GM12874 (cell line): ENCODE measurements around the gene WDFY4.

ENCODE experiments used
- TF ChIP-seq, protein P1 (sequence below): IDR thresholded peaks from 2 replicates; pipeline ENCODE4 v1.5.1; 2011; ENCODE audit warnings: low read depth, mild to moderate bottlenecking, control low read depth, low read length, moderate library complexity; ENCODE audit not compliant: insufficient read depth

The WDFY4 gene

DNA sequence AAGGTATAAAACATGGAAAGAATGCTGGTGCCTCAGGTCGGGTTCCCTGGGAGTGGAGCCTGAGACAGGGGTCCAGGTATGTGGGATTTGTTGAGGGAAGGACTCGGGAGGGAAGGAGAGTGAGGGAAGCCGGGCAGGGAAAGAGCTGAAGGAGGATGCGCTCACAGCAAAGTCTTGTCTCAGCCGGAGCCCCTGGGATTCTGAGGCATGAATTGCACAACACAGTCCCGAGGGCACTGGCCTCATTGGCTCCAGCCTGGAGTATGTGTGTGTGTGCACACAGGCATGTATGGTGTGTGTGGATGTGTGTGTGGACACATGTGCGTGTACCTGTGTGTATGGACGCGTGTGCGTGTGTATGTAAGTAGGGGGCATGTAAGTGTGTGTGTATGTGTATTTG lies 87.4 kb downstream of the WDFY4 start:
- TF ChIP-seq, protein P1, sequence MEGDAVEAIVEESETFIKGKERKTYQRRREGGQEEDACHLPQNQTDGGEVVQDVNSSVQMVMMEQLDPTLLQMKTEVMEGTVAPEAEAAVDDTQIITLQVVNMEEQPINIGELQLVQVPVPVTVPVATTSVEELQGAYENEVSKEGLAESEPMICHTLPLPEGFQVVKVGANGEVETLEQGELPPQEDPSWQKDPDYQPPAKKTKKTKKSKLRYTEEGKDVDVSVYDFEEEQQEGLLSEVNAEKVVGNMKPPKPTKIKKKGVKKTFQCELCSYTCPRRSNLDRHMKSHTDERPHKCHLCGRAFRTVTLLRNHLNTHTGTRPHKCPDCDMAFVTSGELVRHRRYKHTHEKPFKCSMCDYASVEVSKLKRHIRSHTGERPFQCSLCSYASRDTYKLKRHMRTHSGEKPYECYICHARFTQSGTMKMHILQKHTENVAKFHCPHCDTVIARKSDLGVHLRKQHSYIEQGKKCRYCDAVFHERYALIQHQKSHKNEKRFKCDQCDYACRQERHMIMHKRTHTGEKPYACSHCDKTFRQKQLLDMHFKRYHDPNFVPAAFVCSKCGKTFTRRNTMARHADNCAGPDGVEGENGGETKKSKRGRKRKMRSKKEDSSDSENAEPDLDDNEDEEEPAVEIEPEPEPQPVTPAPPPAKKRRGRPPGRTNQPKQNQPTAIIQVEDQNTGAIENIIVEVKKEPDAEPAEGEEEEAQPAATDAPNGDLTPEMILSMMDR = no peak

DNA sequence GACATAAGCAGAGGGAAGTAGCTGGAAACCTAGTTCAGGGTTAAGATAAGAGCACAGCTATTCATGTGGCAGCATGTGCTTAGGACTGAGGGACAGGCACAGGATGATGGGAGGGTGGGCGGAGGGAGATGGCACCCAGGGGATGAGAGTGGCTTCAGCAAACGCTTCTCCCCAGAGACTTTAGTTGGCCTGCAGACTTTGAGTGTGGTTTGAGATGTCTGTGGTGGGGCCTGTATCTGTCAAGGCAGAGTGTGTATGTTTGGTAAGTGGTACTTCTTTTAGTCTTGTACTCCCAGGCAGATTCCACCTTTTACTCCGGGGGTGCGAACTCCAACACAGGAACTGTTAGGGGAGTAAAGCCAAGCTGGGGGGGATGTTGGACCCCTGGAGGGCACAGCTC lies 88.9 kb downstream of the WDFY4 start:
- TF ChIP-seq, protein P1 = no peak

DNA sequence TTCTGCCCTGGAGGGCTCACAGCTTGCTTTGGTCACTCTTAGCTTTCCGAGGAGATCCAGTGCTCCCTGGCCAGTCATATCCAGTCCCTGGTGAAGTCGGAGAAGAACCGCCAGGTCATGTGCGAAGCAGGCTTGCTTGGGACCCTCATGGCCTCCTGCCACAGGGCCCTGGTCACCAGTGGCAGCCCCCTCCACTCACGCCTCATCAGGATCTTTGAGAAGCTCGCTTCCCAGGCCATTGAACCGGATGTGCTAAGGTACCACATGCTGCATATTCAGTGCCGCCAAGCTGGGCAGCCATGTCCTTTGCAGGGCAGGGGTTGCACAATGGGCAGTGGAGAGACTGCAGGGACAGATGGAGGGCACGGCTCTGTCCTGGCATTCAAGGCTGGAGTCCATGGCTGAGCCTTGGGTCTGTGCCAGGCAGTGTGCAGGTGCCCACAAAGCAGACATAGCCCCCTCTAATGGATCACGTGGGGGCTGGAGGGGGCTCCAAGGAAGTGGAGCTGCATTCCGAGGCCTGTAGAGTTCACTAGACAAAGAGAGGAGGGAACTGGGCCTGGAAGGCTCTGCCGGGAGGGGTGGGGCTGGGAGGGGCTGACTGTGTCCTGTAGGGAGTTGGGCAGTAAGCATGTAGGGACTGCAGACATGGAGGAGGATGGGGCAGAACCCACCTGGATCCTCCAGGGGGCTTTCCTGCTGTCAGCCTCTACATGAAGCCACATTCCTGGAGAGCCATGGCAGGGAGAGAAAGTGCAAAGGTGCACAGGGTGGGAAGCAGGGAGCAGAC lies 89.9 kb downstream of the WDFY4 start:
- TF ChIP-seq, protein P1 = no peak

DNA sequence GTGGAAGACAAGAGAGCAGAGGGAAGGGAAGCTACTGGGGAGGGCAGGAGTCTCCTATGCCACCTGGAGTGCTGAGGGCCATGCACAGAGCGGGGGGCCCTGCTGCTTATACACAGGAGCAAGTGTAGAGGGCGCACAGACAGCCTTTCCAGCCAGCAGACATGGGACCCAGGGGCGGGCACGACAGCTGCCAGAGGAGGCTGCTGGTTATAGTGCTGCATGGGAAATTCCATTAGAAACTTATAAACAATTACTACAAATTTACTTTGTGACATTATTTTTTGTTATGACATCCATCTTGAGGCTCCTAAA lies 90.5 kb downstream of the WDFY4 start:
- TF ChIP-seq, protein P1 = no peak

DNA sequence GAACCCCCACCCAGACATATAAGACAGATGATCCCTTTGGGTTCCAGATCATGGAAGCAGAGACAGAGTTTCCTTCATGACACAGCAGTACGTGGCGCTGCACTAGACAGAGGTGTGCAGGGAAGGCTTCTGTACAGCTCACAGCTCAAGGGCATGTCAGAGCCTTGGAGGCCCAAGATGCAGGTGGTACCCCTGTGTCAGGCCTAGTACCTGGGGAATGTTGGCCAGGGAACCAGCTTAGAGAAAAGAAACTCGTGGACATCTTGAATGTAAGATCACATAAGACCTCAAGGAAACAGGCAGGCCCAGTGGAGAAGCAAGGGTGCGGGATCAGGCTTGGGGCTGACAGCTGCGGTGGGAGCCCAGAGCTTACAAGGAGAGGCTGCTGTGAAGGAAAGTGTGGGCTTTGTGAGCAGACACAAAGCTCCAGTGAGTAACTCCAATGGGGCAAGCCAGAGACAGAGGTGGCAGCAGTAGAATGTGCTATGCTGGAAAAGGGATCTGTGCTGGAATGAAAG lies 91.4 kb downstream of the WDFY4 start:
- TF ChIP-seq, protein P1 = no peak

DNA sequence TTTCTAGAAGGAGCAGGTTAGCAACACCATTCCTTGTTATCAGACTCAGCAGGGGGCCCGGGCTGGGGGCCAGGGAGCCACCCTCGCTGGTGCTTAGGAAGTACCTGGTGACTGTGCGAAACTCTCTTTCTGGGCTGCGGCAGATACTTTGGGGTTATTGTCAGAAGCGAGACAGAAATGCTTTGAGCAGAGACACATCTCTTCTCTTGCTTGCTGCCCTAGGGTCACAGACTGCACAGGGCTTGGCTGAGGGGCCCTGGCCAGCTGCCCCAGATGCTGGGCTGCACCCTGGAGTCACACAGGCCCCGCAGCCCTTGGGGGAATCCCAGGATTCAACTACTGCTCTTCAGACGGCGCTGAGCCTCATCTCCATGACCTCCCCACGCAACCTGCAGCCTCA lies 91.9 kb downstream of the WDFY4 start:
- TF ChIP-seq, protein P1 = no peak

DNA sequence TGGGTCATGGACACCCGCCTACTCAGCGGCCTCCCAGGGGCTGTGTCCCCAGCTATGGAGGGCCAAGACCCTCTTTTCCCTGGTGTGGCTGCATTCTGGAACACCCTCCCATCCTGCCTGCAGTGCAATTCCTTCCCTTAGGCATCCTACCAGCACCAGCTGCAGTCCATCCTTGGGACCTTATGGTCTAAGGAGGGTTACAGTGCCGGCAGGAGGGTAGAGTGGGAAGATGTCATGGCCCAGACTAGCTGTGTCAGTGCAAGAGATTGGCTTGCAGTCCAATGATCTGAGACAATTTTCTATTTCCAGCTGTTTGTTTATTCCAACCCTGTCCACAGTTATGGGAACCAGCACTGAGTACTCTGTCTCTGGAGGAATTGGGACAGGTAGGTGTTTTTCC lies 92.4 kb downstream of the WDFY4 start:
- TF ChIP-seq, protein P1 = no peak
